22Rv1 (cell line): ENCODE data around the gene NUP98.

Experiments
- ZFX ChIP-seq: fragments of 450-650 bp; IDR thresholded peaks from 2 replicates; pipeline ENCODE4 v1.6.1; 2017; ENCODE audit warnings: antibody characterized with exemption, borderline replicate concordance
- TF ChIP-seq, protein P1 (sequence below): fragments of 450-650 bp; IDR thresholded peaks from 2 replicates; pipeline ENCODE4 v1.5.1; 2017; ENCODE audit warnings: mild to moderate bottlenecking

- TF ChIP-seq, protein P1, sequence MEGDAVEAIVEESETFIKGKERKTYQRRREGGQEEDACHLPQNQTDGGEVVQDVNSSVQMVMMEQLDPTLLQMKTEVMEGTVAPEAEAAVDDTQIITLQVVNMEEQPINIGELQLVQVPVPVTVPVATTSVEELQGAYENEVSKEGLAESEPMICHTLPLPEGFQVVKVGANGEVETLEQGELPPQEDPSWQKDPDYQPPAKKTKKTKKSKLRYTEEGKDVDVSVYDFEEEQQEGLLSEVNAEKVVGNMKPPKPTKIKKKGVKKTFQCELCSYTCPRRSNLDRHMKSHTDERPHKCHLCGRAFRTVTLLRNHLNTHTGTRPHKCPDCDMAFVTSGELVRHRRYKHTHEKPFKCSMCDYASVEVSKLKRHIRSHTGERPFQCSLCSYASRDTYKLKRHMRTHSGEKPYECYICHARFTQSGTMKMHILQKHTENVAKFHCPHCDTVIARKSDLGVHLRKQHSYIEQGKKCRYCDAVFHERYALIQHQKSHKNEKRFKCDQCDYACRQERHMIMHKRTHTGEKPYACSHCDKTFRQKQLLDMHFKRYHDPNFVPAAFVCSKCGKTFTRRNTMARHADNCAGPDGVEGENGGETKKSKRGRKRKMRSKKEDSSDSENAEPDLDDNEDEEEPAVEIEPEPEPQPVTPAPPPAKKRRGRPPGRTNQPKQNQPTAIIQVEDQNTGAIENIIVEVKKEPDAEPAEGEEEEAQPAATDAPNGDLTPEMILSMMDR = no peak
- TF ChIP-seq ZFX = no peak
Measured at GRCh38 chr11:3822312-3822711, 25.0 kb upstream of the NUP98 start.
